Progenitor cell of endocrine pancreas (in vitro differentiated cells): ENCODE results near the gene DSCAML1. TPM values are rescaled to one million over a fixed set of nuclear protein-coding genes. Genes with fewer than 3 reads are reported as not detected.

Experiments used
- DNase-seq: peaks from one replicate; pipeline ENCODE4 v3.0.0; 2021; ENCODE audit warnings: low spot score; ENCODE audit not compliant: unreplicated experiment
- H3K27ac Mint-ChIP-seq: 2 replicates; pipeline ENCODE4 v1.8.0; 2021; ENCODE audit warnings: mild to moderate bottlenecking, moderate library complexity, mixed read lengths
- H3K27me3 Mint-ChIP-seq: 2 replicates; pipeline ENCODE4 v1.8.0; 2021; ENCODE audit warnings: mixed read lengths
- H3K36me3 Mint-ChIP-seq: 2 replicates; pipeline ENCODE4 v1.8.0; 2022; ENCODE audit warnings: mixed read lengths; ENCODE audit not compliant: insufficient read depth
- H3K4me1 Mint-ChIP-seq: 2 replicates; pipeline ENCODE4 v1.8.0; 2021; ENCODE audit warnings: low read depth, mixed read lengths
- H3K4me3 Mint-ChIP-seq: 2 replicates; pipeline ENCODE4 v1.8.0; 2021; ENCODE audit warnings: low read depth, mild to moderate bottlenecking, moderate library complexity, mixed read lengths
- H3K9me3 Mint-ChIP-seq: 2 replicates; pipeline ENCODE4 v1.8.0; 2021; ENCODE audit warnings: low read depth, mixed read lengths
- CTCF ChIP-seq: fragments of 200-600 bp; sonication (generic); IDR thresholded peaks from one replicate; pipeline ENCODE4 v1.5.0; 2021; ENCODE audit warnings: antibody characterized with exemption, mild to moderate bottlenecking; ENCODE audit not compliant: unreplicated experiment
- total RNA-seq: library from RNA; stranded (reverse); gene quantifications from 2 replicates; pipeline ENCODE4 v1.2.1, GENCODE V29; 2021

Gene DSCAML1
- total RNA-seq, 1 donor from 2014 or later: 2.7 TPM

GRCh38 chr11:117442049-117442868 is 354.8 kb downstream of the DSCAML1 start:
- Mint-ChIP-seq H3K27me3 (peaks cover 34% of the 10 kb centered on the region), H3K4me1 (peaks cover 5% of the 10 kb centered on the region), H3K9me3 (no peaks in the 10 kb centered on the region), H3K27ac (no peak overlapping the region), H3K4me3 (no peak overlapping the region), H3K36me3 (no peaks in the 10 kb centered on the region)
- TF ChIP-seq CTCF: no peak
- no peak for DNase-seq

DNA sequence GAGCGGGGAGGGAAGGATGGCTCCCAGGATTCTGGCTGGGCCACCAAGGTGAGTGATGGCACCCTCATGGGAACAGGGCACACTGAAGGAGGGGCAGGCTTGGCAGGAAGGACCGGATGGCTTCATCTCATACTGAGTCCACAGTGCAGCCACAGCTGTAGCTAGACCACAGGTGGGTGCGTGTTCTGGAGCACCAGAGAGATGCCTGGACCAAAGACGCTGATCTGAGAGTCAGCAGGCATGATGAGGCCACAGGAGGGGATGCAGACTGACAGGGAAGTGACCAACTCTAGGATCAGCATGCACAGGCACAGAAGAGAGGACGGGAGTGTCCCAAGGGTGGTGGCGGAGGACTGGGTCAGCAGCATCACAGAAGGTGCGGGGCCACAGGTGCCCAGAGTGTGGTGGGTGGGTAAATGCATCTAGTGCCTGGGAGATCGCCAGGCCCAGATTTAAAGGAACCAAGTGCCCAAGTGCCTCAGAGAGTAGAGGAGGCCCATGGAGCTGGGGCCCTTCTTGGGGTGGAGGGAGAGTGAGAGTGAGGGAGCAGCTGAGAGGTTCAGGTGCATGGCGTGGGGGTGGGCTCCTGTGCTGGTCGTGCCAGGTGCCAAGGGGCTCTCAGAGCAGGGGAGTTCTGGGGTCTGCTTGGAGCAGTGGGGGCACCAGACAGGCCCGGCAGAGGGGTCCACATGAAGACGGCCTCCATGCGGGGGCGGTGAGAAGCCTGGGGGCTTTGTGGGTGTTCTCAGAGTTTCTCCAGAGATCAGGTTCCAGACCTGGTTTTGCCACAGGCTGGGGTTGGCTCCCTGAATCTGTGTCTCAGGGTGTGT is 355.7 kb downstream of the DSCAML1 start:
- TF ChIP-seq CTCF: no peak
- H3K4me3 Mint-ChIP-seq: no peak overlapping the region
- H3K27ac Mint-ChIP-seq: no peak overlapping the region
- peaks cover 5% of the 10 kb centered on the region for H3K4me1 Mint-ChIP-seq
- no peaks in the 10 kb centered on the region for H3K36me3 Mint-ChIP-seq
- DNase-seq: no peak
- H3K27me3 Mint-ChIP-seq: peaks cover 41% of the 10 kb centered on the region
- H3K9me3 Mint-ChIP-seq: no peaks in the 10 kb centered on the region

DNA sequence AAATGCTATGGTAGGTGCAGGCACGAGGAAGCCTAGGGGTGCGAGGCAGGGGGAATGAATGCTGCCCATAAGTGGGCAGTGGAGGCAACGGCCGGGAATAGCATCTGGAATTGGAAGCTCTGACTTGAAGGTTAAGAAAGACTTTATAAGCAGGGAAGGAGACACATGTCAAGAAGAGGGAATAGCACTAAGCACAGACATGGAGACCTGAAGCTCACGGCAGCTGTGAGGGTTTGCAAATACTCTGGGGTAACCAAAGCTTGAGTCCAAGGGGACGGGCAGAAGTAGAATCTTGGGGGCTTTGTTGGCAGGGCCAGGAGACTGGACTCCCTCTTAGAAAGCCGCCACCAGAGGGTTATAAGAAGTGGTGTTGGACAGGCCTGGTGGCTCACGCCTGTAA is 356.8 kb downstream of the DSCAML1 start:
- H3K27ac Mint-ChIP-seq: no peak overlapping the region

GRCh38 chr11:117439256-117439655 is 357.8 kb downstream of the DSCAML1 start:
- peaks cover 41% of the 10 kb centered on the region for H3K27me3 Mint-ChIP-seq
- H3K36me3 Mint-ChIP-seq: no peaks in the 10 kb centered on the region
- no peak for TF ChIP-seq CTCF
- no peak overlapping the region for H3K27ac Mint-ChIP-seq
- no peak for DNase-seq
- peaks cover 3% of the 10 kb centered on the region for H3K4me1 Mint-ChIP-seq
- H3K4me3 Mint-ChIP-seq: no peak overlapping the region
- H3K9me3 Mint-ChIP-seq: no peaks in the 10 kb centered on the region

More for the DNA sequence above, 356.8 kb downstream of the DSCAML1 start:
- Mint-ChIP-seq H3K36me3 (no peaks in the 10 kb centered on the region), H3K4me1 (peaks cover 5% of the 10 kb centered on the region), H3K4me3 (no peak overlapping the region), H3K27me3 (peaks cover 47% of the 10 kb centered on the region), H3K9me3 (no peaks in the 10 kb centered on the region)
- DNase-seq: no peak
- no peak for TF ChIP-seq CTCF

- no peak overlapping the region for H3K4me3 Mint-ChIP-seq
- no peak for TF ChIP-seq CTCF
- H3K27ac Mint-ChIP-seq: no peak overlapping the region
- H3K9me3 Mint-ChIP-seq: no peaks in the 10 kb centered on the region
- no peaks in the 10 kb centered on the region for H3K4me1 Mint-ChIP-seq
- peaks cover 34% of the 10 kb centered on the region for H3K27me3 Mint-ChIP-seq
- no peaks in the 10 kb centered on the region for H3K36me3 Mint-ChIP-seq
- no peak for DNase-seq
Observed at GRCh38 chr11:117438371-117439000, 358.5 kb downstream of the DSCAML1 start.
